Left lobe of liver (tissue), 2 donors: ENCODE measurements around the gene STUM. TPM values are rescaled to one million over a fixed set of nuclear protein-coding genes. Genes with fewer than 3 reads are reported as not detected.

Source experiments
- ATAC-seq: fragments of 200-7000 bp; cut with Tn5 transposase; one replicate; pipeline ENCODE4 v1.9.1; 2020; ENCODE audit warnings: mild to moderate bottlenecking, moderate library complexity
- DNase-seq: peaks from one replicate; pipeline ENCODE4 v3.0.0-alpha.2; 2020; ENCODE audit warnings: low spot score
- total RNA-seq: library from RNA; stranded (reverse); gene quantifications from one replicate; pipeline ENCODE4 v1.2.1, GENCODE V29; 2021
- donor health status: DM: no; HTN: no; CAD: no; lungs with moderate emphysema.
- donor health status: DM: no; HTN: yes; CAD: no.

The STUM gene
- total RNA-seq, 1 donor from 2014 or later: 0.03 TPM

GRCh38 chr1:226619031-226619430, 70.5 kb downstream of the STUM start:
- no peak for ATAC-seq
- no peak for DNase-seq

- DNase-seq: no peak
- no peak for ATAC-seq
Observed at GRCh38 chr1:226622012-226622411, 73.4 kb downstream of the STUM start.

GRCh38 chr1:226624526-226624925, 76.0 kb downstream of the STUM start:
- no peak for DNase-seq
- no peak for ATAC-seq

GRCh38 chr1:226625326-226625725, 76.8 kb downstream of the STUM start:
- DNase-seq: no peak
- ATAC-seq: no peak

- ATAC-seq (peak; percentile 32), DNase-seq (no peak)
Observed at GRCh38 chr1:226625832-226626576, 77.4 kb downstream of the STUM start.

- DNase-seq (peak; percentile 66), ATAC-seq (peak; percentile 96)
Observed at GRCh38 chr1:226626577-226626956, 78.0 kb downstream of the STUM start.

GRCh38 chr1:226627050-226627755, 78.6 kb downstream of the STUM start:
- DNase-seq (no peak), ATAC-seq (no peak)

- ATAC-seq (no peak), DNase-seq (no peak)
Observed at GRCh38 chr1:226627924-226628611, 79.5 kb downstream of the STUM start.

- no peak for DNase-seq
- no peak for ATAC-seq
Observed at GRCh38 chr1:226628612-226629155, 80.1 kb downstream of the STUM start.

- ATAC-seq (no peak), DNase-seq (no peak)
Observed at GRCh38 chr1:226629210-226629895, 80.8 kb downstream of the STUM start.

GRCh38 chr1:226629896-226630550, 81.5 kb downstream of the STUM start:
- DNase-seq (no peak), ATAC-seq (no peak)

GRCh38 chr1:226630592-226630991, 82.0 kb downstream of the STUM start:
- ATAC-seq: no peak
- DNase-seq: no peak

- DNase-seq: no peak
- ATAC-seq: no peak
Observed at GRCh38 chr1:226631229-226632000, 82.9 kb downstream of the STUM start.

GRCh38 chr1:226632169-226632879, 83.8 kb downstream of the STUM start:
- DNase-seq (no peak), ATAC-seq (no peak)

GRCh38 chr1:226632922-226633351, 84.4 kb downstream of the STUM start:
- DNase-seq (no peak), ATAC-seq (no peak)

- ATAC-seq (no peak), DNase-seq (no peak)
Observed at GRCh38 chr1:226633541-226634165, 85.1 kb downstream of the STUM start.

GRCh38 chr1:226634166-226634588, 85.6 kb downstream of the STUM start:
- DNase-seq (peak; percentile 71), ATAC-seq (peak; percentile 90)

- DNase-seq (no peak), ATAC-seq (no peak)
Observed at GRCh38 chr1:226634611-226635246, 86.2 kb downstream of the STUM start.
